ENCODE data around the gene WNK1. TPM values are rescaled to one million over a fixed set of nuclear protein-coding genes. Genes with fewer than 3 reads are reported as not detected.

The WNK1 gene
- polyA plus RNA-seq, 1 donor from 2014 or later: 25.9 TPM

DNA sequence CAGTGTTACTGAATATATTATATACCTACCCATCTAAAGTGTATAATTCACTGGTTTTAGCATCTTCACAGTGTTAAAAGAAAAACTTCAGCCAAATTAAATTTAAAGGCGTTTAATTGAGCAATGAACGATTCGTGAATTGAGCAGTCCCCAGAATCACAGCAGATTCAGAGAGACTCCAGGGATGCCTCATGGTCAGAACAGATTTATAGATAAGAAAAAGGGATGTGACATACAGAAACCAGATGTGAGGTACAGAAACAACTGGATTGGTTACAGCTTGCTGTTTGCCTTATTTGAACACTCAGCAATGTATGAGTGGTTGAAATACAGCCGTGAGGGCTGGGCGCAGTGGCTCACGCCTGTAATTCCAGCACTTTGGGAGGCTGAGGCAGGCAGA is 84.6 kb downstream of the WNK1 start:
- H3K4me2 ChIP-seq (ENCODE audit: low read length): no peak overlapping the region
- no peaks in the 10 kb centered on the region for H3K9me2 ChIP-seq (ENCODE audit: insufficient read depth, low read length)
- H3K79me2 ChIP-seq (replicated peaks; ENCODE audit: insufficient read depth, low read length): no peaks in the 10 kb centered on the region
- no peaks in the 10 kb centered on the region for H3K27me3 ChIP-seq (ENCODE audit: insufficient read depth, low read depth, low read length)
- no peak overlapping the region for H3K9ac ChIP-seq (ENCODE audit: low read length)
- no peak overlapping the region for H2AFZ ChIP-seq (ENCODE audit: low read depth, low read length)
- H3K36me3 ChIP-seq (ENCODE audit: insufficient read depth, low read length): no peaks in the 10 kb centered on the region
- no peaks in the 10 kb centered on the region for H4K20me1 ChIP-seq (ENCODE audit: insufficient read depth)
- H3K9me3 ChIP-seq (ENCODE audit: low read length): no peaks in the 10 kb centered on the region
- no peak for TF ChIP-seq REST (IDR thresholded peaks at IDR 0.05; ENCODE audit: borderline replicate concordance)
- no peak for TF ChIP-seq MXI1 (conservative IDR thresholded peaks at IDR 0.05; ENCODE audit: poor library complexity, severe bottlenecking)
- TF ChIP-seq, protein P1, sequence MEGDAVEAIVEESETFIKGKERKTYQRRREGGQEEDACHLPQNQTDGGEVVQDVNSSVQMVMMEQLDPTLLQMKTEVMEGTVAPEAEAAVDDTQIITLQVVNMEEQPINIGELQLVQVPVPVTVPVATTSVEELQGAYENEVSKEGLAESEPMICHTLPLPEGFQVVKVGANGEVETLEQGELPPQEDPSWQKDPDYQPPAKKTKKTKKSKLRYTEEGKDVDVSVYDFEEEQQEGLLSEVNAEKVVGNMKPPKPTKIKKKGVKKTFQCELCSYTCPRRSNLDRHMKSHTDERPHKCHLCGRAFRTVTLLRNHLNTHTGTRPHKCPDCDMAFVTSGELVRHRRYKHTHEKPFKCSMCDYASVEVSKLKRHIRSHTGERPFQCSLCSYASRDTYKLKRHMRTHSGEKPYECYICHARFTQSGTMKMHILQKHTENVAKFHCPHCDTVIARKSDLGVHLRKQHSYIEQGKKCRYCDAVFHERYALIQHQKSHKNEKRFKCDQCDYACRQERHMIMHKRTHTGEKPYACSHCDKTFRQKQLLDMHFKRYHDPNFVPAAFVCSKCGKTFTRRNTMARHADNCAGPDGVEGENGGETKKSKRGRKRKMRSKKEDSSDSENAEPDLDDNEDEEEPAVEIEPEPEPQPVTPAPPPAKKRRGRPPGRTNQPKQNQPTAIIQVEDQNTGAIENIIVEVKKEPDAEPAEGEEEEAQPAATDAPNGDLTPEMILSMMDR (IDR thresholded peaks at IDR 0.05; ENCODE audit: poor library complexity, severe bottlenecking): no peak
- TF ChIP-seq EZH2 (IDR thresholded peaks at IDR 0.05; ENCODE audit: borderline replicate concordance, insufficient read depth, low read length, poor library complexity, severe bottlenecking): no peak
- TF ChIP-seq RAD21 (conservative IDR thresholded peaks at IDR 0.05): no peak
- TF ChIP-seq POLR2AphosphoS5 (IDR thresholded peaks at IDR 0.05): no peak
- no peak for TF ChIP-seq EP300 (conservative IDR thresholded peaks at IDR 0.05; ENCODE audit: poor library complexity, severe bottlenecking)
- no peak for TF ChIP-seq TAF1 (IDR thresholded peaks at IDR 0.05; ENCODE audit: low read depth)
- no peak for TF ChIP-seq SMC3 (conservative IDR thresholded peaks at IDR 0.05; ENCODE audit: poor library complexity)
- no peak overlapping the region for H3K4me3 ChIP-seq (ENCODE audit: low read length)
- no peak overlapping the region for H3K27ac ChIP-seq (ENCODE audit: low read length)
- peaks cover 5% of the 10 kb centered on the region for H3F3A ChIP-seq (ENCODE audit: insufficient read depth, low read length, poor library complexity, severe bottlenecking)

DNA sequence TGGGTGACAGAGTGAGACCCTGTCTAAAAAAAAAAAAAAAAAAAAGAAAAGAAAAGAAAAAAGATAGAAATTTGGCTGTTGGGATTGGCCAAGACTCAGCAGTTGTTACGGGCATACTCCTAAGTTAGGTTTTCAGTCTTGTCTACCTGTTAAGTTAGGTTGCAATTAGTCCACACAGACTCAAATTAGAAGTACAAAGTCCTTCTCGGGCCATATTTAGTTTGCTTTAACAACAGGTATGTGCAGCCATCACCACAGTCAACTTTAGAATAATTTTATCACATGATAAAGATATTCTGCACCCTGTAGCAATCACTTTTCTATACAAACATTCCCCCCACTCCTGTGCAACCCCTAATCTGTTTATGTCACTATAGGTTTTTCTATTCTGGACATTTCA is 85.2 kb downstream of the WNK1 start:
- Histone ChIP-seq H4K20me1 (ENCODE audit: insufficient read depth) (no peaks in the 10 kb centered on the region), H2AFZ (ENCODE audit: low read depth, low read length) (no peak overlapping the region), H3K4me3 (ENCODE audit: low read length) (no peak overlapping the region), H3K36me3 (ENCODE audit: insufficient read depth, low read length) (no peaks in the 10 kb centered on the region), H3K79me2 (replicated peaks; ENCODE audit: insufficient read depth, low read length) (peaks cover 2% of the 10 kb centered on the region), H3K9ac (ENCODE audit: low read length) (no peak overlapping the region), H3K27me3 (ENCODE audit: insufficient read depth, low read depth, low read length) (no peaks in the 10 kb centered on the region), H3K9me2 (ENCODE audit: insufficient read depth, low read length) (no peaks in the 10 kb centered on the region), H3F3A (ENCODE audit: insufficient read depth, low read length, poor library complexity, severe bottlenecking) (peaks cover 5% of the 10 kb centered on the region), H3K9me3 (ENCODE audit: low read length) (no peaks in the 10 kb centered on the region), H3K4me2 (ENCODE audit: low read length) (no peak overlapping the region), H3K27ac (ENCODE audit: low read length) (no peak overlapping the region)
- TF ChIP-seq POLR2AphosphoS5 (IDR thresholded peaks at IDR 0.05): no peak
- TF ChIP-seq, protein P1 (IDR thresholded peaks at IDR 0.05; ENCODE audit: poor library complexity, severe bottlenecking): no peak
- TF ChIP-seq SMC3 (conservative IDR thresholded peaks at IDR 0.05; ENCODE audit: poor library complexity): no peak
- TF ChIP-seq RAD21 (conservative IDR thresholded peaks at IDR 0.05): no peak
